Osteoblast (primary cell): Measurements from ENCODE around the gene ASTN2. TPM values are rescaled to one million over a fixed set of nuclear protein-coding genes. Genes with fewer than 3 reads are reported as not detected.

Experiments
- DNase-seq: peaks from one replicate; pipeline ENCODE4 v3.0.0; 2011; ENCODE audit warnings: low spot score, mixed read lengths; ENCODE audit not compliant: insufficient read length; ENCODE audit errors: missing footprints
- H2AFZ ChIP-seq: 2 replicates; pipeline ENCODE4 v1.6.0; 2011; ENCODE audit warnings: mild to moderate bottlenecking, low read length
- H3K27ac ChIP-seq: 2 replicates; pipeline ENCODE4 v1.5.1; 2011; ENCODE audit warnings: mild to moderate bottlenecking, low read depth, low read length, moderate library complexity
- H3K27me3 ChIP-seq: 2 replicates; pipeline ENCODE4 v1.6.0; 2012; ENCODE audit warnings: mild to moderate bottlenecking, control low read depth, inconsistent platforms, low read length, moderate library complexity; ENCODE audit not compliant: insufficient read depth
- H3K36me3 ChIP-seq: 2 replicates; pipeline ENCODE4 v1.5.1; 2011; ENCODE audit warnings: mild to moderate bottlenecking, low read length, control low read depth, moderate library complexity; ENCODE audit not compliant: insufficient read depth
- H3K4me1 ChIP-seq: 2 replicates; pipeline ENCODE4 v1.5.1; 2011; ENCODE audit warnings: mild to moderate bottlenecking, low read length, control low read depth, moderate library complexity; ENCODE audit not compliant: insufficient read depth
- H3K4me2 ChIP-seq: 2 replicates; pipeline ENCODE4 v1.6.0; 2011; ENCODE audit warnings: mild to moderate bottlenecking, low read length; ENCODE audit not compliant: insufficient read depth
- H3K4me3 ChIP-seq: fragments of 200-600 bp; sonication (generic); 3 replicates; pipeline ENCODE4 v1.5.1; 2012; ENCODE audit warnings: mild to moderate bottlenecking, low read length, inconsistent platforms; ENCODE audit not compliant: insufficient read depth
- H3K79me2 ChIP-seq: 2 replicates; pipeline ENCODE4 v1.6.0; 2012; ENCODE audit warnings: mild to moderate bottlenecking, low read length, control low read depth, inconsistent platforms; ENCODE audit not compliant: insufficient read depth
- H3K9me3 ChIP-seq: 2 replicates; pipeline ENCODE4 v1.5.1; 2011; ENCODE audit warnings: low read depth, low read length, control low read depth
- H4K20me1 ChIP-seq: 2 replicates; pipeline ENCODE4 v1.6.0; 2012; ENCODE audit warnings: mild to moderate bottlenecking, low read length, control low read depth; ENCODE audit not compliant: insufficient read depth
- total RNA-seq: library from RNA; depleted of rRNA; stranded (reverse); fragments of >200 nt; gene quantifications from 2 replicates; pipeline ENCODE4 v1.2.3, GENCODE V29; 2012
- TF ChIP-seq, protein P1 (sequence below): IDR thresholded peaks from 2 replicates; pipeline ENCODE4 v1.5.1; 2011; ENCODE audit warnings: mild to moderate bottlenecking, low read depth, low read length, moderate library complexity; ENCODE audit errors: extremely low read depth

Gene ASTN2
- total RNA-seq, 1 donor, result 4.7 TPM

DNA sequence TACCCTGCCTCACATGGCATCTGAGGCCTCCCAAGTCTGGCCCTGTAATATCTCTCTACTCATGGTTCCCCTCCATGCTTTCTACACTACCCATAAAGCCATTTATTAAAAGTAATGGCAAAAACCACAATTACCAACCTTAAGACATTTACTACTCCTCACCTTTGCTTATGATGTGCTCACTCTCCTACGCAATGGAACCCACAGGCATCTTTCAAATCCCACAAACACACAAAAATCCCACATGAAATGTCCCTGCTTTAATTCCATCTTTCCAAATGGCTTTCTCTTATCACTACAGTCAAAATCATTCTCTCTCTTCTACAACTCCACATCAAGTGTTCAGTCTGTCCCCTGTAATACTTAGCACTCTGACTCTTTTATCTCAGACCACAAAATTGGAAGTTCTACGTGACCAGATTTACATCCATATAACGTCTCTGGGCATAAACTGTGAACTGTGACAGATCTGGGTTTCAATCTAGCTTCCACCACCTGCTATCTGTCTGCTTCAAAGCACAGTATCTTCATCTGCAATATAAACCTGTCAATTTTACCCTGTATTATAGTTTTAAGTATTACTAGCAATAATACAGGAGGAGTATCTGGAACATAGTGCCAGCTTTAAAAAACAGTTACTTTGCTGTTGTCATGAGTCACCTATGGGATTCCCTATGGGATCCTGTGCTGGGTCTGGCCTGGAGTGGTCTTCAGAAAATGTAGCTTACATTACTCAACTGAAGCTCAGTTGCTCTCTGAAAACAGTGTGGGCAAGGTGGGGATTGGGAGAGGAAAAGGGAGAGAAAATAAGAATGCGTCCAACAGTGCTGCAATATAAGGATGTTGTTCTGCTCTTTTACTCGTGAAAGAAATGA lies 864.8 kb downstream of the ASTN2 start:
- Histone ChIP-seq H2AFZ (no peak overlapping the region), H3K27ac (peak overlapping the region; percentile 81), H3K27me3 (no peaks in the 10 kb centered on the region), H3K79me2 (no peaks in the 10 kb centered on the region), H3K9me3 (no peaks in the 10 kb centered on the region), H4K20me1 (no peaks in the 10 kb centered on the region), H3K4me2 (peak overlapping the region; percentile 39), H3K4me1 (peaks cover 52% of the 10 kb centered on the region), H3K4me3 (no peak overlapping the region), H3K36me3 (no peaks in the 10 kb centered on the region)
- DNase-seq, result no peak
- TF ChIP-seq, protein P1, sequence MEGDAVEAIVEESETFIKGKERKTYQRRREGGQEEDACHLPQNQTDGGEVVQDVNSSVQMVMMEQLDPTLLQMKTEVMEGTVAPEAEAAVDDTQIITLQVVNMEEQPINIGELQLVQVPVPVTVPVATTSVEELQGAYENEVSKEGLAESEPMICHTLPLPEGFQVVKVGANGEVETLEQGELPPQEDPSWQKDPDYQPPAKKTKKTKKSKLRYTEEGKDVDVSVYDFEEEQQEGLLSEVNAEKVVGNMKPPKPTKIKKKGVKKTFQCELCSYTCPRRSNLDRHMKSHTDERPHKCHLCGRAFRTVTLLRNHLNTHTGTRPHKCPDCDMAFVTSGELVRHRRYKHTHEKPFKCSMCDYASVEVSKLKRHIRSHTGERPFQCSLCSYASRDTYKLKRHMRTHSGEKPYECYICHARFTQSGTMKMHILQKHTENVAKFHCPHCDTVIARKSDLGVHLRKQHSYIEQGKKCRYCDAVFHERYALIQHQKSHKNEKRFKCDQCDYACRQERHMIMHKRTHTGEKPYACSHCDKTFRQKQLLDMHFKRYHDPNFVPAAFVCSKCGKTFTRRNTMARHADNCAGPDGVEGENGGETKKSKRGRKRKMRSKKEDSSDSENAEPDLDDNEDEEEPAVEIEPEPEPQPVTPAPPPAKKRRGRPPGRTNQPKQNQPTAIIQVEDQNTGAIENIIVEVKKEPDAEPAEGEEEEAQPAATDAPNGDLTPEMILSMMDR, result no peak

DNA sequence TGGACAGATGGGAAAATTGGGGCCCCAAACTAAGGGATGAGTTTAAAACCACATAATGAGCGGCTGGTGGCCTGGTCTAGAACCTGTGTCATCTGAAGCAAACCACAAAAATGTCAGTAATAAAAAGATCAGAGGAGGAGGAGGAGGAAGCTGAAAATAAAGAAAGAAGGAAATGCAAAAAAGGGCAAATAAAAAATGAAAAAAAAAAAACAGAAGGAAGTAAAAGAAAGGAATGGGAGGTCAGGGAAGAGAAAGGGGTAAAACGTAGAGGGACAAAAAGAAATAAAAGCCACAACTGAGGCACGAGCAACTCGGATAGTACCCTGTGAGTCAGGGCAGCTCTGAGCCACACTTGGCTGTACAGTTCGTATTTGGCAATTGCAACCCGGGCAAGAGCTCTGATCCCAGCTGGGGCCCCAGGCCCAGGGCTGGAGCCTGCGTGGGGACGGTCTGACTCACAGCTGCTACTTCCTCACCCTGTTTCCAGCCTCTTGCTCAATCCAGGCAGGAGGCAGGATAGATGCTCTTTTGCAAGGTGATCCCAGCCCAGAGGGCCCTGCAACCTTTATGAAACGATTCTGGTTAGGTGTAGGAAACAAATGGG lies 865.7 kb downstream of the ASTN2 start:
- DNase-seq, result peak; percentile 96
- H3K36me3 ChIP-seq, result no peaks in the 10 kb centered on the region
- H3K27me3 ChIP-seq, result no peaks in the 10 kb centered on the region
- H3K9me3 ChIP-seq, result no peaks in the 10 kb centered on the region
- peaks cover 59% of the 10 kb centered on the region for H3K4me1 ChIP-seq
- no peak overlapping the region for H2AFZ ChIP-seq
- H3K27ac ChIP-seq, result peak overlapping the region; percentile 81
- no peaks in the 10 kb centered on the region for H4K20me1 ChIP-seq
- peak overlapping the region; percentile 39 for H3K4me2 ChIP-seq
- no peak overlapping the region for H3K4me3 ChIP-seq
- TF ChIP-seq, protein P1, result no peak
- H3K79me2 ChIP-seq, result no peaks in the 10 kb centered on the region

DNA sequence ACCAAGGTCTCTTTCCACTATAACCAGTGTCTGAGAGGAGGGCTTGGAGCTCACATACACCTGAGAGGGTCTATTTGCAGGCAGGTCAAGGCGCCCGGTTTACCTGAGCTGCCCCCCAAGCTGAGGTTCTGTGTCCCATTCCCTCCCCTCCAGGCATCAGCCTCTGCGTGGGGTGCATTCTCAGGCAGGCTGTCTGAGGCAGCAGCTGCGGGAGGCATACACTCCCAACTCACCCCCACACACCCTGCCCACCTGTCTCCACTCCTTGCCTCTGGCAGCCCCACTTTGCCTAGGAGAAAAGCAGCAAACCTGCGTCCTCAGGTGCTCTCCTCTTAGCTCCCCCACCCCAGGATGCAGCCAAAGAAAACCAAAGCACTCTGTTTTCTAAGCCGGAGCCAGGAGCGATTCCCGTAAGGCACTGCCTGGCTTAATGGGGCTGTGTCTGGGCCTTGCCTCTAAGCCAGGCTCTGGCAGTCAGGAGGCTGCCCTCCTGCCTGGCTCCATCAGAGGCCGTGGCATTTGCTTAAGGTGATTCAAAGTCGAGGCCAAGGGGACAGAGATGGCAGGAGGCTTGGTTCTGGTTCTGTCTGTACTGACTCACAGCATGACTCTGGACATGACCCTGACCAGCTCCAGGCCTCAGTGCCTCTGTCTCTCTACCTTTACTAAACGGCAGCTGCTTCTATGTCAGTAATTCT lies 867.0 kb downstream of the ASTN2 start:
- no peaks in the 10 kb centered on the region for H4K20me1 ChIP-seq
- no peak overlapping the region for H3K4me2 ChIP-seq
- no peaks in the 10 kb centered on the region for H3K27me3 ChIP-seq
- H3K4me3 ChIP-seq, result no peak overlapping the region
- peak overlapping the region; percentile 81 for H3K27ac ChIP-seq
- H3K36me3 ChIP-seq, result no peaks in the 10 kb centered on the region
- peak; percentile 19 for DNase-seq
- H3K4me1 ChIP-seq, result peaks cover 70% of the 10 kb centered on the region
- no peaks in the 10 kb centered on the region for H3K79me2 ChIP-seq
- no peaks in the 10 kb centered on the region for H3K9me3 ChIP-seq
- TF ChIP-seq, protein P1, result no peak
- H2AFZ ChIP-seq, result no peak overlapping the region
